Stimulated activated CD4-positive, alpha-beta T cell treated with anti-CD3 and anti-CD28 coated beads, TNF-alpha, amount 100 ng/mL, for 24 hours (primary cell): ENCODE measurements around the gene TEX19.
"Not testable (repeated sequence)": the region's sequence is repeated elsewhere in the genome, so short reads cannot be mapped to it uniquely, and the experiment has no call there.

ENCODE experiments used
- DNase-seq, 3 experiments: peaks; one replicate each; pipeline ENCODE4 v3.0.0-alpha.2; 2020; ENCODE audit warnings: low read depth in 3 of 3

Gene TEX19

GRCh38 chr17:82376042-82376730 lies 17.1 kb downstream of the TEX19 start:
- DNase-seq, result no peak

- DNase-seq, result not testable (repeated sequence)
Measured at GRCh38 chr17:82377294-82377693, 18.2 kb downstream of the TEX19 start.

GRCh38 chr17:82377924-82378740 lies 19.1 kb downstream of the TEX19 start:
- no peak for DNase-seq

- DNase-seq, result no peak
Measured at GRCh38 chr17:82378741-82379021, 19.6 kb downstream of the TEX19 start.

- no peak for DNase-seq
Measured at GRCh38 chr17:82380860-82381702, 22.0 kb downstream of the TEX19 start.

DNA sequence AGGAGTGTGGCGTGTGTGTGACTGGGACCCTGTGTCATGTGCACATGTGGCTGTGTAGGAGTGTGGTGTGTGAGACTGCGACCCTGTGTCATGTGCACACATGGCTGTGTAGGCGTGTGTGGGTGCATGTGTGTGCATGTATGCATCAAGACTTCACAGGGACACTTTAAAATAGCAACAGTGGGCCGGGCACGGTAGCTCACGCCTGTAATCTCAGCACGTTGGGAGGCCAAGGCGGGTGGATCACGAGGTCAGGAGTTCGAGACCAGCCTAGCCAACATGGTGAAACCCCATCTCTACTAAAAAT lies 22.6 kb downstream of the TEX19 start:
- DNase-seq, result not testable (repeated sequence)

DNA sequence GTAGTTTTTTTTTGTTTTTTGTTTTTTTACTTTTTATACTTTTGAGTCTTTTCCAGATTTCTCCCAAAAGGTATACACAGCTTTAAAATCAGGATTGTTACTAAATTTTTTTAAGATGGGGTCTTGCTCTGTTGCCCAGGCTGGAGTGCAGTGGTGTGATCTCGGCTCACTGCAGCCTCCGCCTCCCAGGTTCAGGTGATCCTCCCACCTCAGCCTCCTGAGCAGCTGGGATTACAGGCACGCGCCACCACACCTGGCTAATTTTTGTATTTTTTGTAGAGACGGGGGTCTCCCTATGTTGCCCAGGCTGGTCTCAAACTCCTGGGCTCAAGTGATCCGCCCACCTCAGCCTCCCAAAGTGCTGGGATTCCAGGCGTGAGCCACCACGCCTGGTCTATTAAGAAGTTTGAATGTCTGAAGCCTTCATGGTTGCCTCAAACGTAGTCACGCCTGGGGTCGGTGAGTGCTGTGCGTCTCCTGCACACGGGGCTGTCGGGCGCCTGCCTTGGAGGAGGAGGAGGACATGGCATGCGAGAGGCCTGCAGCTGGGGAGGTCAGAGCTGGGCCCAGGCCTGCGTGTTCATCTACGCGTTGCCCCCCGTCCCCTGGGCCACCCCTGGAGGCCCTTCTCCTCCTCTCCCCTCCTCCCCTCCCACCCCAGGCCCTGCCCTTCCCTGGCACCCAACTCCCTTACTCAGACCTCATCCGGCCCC lies 23.3 kb downstream of the TEX19 start:
- not testable (repeated sequence) for DNase-seq

- no peak for DNase-seq
Measured at GRCh38 chr17:82382933-82383255, 23.8 kb downstream of the TEX19 start.

DNA sequence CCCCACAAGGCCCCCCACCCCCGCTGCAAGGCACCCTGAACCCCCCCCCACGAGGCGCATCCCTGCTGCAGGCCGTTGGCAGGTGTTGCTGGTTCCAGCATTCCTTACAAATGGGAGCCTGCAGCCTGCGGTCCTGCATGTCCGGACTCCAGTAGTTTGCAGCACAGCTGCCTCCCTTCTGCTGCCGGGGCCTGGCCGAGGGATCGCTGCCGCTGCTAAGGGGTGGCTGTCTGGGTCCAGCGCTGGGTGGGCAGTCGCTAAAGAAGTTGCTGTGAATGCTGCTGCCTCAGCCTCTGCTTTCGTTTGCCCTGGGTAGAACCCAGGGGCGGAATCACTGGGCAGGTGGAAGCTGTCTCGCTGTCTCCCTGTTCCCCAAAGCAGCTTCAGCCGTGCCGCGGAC lies 24.4 kb downstream of the TEX19 start:
- no peak for DNase-seq

GRCh38 chr17:82384051-82384729 lies 25.1 kb downstream of the TEX19 start:
- DNase-seq, result no peak

- DNase-seq, result no peak
Measured at GRCh38 chr17:82384730-82385481, 25.9 kb downstream of the TEX19 start.

- no peak for DNase-seq
Measured at GRCh38 chr17:82385559-82386254, 26.7 kb downstream of the TEX19 start.

DNA sequence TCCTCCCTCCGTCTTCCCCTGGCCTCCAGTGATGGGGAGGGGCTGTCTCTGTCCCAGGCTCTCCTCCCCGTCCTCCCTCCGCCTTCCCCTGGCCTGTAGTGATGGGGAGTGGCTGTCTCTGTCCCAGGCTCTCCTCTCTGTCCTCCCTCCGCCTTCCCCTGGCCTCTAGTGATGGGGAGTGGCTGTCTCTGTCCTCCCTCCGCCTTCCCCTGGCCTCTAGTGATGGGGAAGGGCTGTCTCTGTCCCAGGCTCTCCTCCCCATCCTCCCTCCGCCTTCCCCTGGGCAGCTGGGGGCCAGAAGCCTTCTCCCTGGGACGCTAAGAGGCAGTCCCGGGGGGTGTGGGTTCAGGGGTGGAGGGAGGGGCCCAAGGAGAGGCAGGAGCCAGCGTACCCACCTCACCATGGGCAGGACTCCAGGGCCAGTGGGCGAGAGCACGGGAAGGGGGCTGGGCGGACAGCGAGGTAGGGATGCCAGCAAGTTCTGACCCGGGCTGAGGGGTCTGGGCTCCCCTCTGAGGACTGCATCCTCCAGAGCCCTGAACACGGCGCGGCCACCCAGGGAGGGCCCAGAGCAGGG lies 27.3 kb downstream of the TEX19 start:
- DNase-seq, result no peak

GRCh38 chr17:82386881-82387704 lies 28.0 kb downstream of the TEX19 start:
- no peak for DNase-seq

DNA sequence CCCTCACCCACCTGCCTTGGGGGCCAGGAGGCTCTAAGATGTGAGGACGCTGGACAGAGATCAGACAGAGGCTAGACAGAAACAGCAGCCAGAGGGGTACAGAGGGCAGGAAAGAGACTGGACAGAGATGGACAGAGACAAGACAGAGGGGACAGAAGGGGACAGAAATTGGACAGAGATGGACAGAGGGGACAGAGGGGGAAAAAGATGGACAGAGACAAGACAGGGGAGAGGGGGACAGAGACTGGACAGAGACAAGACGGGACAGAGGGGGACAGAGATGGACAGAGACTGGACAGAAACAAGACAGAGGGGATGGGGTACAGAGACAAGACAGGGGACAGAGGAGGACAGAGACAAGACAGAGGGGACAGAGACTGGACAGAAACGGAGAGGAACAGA lies 28.7 kb downstream of the TEX19 start:
- DNase-seq, result no peak

DNA sequence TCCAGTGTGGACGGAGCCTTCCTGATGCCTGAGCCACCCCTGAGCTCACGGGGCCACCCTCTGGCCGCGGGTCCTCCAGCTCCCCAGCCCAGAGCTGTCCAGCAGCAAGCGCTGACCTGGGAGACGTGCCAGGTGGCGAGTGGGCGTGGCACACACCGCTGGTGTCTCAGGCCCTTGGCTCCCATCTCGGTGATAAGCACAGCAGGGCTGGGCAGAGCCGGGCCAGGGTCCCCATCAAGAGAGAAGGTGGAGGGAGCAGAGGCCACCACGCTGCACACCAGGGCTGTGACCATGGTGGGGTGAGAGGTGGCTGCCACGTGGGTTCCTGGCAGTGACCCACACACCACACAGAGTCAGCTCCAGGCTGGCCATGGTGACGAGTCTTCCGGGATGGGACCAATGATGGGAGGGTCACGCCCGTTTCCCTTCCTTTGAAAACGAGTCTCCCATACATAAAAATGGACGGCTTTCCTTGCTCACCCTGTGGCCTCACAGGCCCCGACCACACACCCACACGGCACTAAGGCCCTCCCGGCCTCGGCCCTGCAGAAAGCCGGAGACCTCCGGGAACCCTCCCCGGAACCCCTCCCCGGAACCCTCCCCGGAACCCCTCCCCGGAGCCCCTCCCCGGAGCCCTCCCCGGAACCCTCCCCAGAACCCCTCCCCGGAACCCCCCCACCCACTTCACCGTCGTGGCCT lies 29.3 kb downstream of the TEX19 start:
- DNase-seq, result no peak

DNA sequence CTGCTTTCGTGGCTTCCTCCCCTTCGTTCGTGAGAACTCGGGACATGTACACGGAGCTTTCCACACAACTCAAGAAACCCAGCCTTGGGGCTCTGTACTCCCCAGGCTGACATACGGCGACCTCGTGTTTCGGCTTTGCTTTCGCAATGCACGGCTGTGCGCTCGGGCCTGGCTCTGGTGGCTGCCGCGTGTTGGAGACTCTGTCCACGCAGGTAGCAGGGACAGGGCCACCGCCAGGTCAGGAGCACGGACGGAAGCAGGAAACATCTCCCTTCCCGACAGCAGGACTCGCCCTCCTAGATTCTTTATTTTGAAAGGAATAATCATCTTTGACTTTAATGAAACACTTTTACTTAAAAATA lies 29.9 kb downstream of the TEX19 start:
- no peak for DNase-seq

DNA sequence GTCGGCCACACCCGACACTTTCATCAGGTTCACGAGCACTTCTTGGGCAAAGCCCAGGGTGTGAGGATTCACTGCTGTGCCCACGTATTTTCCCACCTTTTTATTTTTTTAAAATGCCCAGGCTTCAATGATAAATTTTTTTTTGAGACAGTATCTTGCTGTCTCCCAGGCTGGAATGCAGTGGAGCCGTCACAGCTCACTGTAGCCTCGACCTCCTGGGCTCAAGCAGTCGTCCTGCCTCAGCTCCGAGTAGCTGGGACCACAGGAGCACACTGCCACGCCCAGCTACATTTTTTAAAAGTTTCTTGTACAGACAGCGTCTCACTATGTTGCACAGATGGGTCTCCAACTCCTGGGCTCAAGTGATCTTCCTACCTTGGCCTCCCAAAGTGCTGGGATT lies 30.3 kb downstream of the TEX19 start:
- DNase-seq, result no peak
